Measurements from ENCODE around the gene MYH7. TPM values are rescaled to one million over a fixed set of nuclear protein-coding genes. Genes with fewer than 3 reads are reported as not detected.

MYH7 gene
- polyA plus RNA-seq, 1 of the 3 experiments (the other 2 are of a cell fraction), result not detected

- TF ChIP-seq RXRA (IDR thresholded peaks at IDR 0.05; ENCODE audit: borderline replicate concordance, low read depth), result no peak
- no peak for TF ChIP-seq FOXM1 (IDR thresholded peaks at IDR 0.05; ENCODE audit: low read depth)
- TF ChIP-seq, protein P1, sequence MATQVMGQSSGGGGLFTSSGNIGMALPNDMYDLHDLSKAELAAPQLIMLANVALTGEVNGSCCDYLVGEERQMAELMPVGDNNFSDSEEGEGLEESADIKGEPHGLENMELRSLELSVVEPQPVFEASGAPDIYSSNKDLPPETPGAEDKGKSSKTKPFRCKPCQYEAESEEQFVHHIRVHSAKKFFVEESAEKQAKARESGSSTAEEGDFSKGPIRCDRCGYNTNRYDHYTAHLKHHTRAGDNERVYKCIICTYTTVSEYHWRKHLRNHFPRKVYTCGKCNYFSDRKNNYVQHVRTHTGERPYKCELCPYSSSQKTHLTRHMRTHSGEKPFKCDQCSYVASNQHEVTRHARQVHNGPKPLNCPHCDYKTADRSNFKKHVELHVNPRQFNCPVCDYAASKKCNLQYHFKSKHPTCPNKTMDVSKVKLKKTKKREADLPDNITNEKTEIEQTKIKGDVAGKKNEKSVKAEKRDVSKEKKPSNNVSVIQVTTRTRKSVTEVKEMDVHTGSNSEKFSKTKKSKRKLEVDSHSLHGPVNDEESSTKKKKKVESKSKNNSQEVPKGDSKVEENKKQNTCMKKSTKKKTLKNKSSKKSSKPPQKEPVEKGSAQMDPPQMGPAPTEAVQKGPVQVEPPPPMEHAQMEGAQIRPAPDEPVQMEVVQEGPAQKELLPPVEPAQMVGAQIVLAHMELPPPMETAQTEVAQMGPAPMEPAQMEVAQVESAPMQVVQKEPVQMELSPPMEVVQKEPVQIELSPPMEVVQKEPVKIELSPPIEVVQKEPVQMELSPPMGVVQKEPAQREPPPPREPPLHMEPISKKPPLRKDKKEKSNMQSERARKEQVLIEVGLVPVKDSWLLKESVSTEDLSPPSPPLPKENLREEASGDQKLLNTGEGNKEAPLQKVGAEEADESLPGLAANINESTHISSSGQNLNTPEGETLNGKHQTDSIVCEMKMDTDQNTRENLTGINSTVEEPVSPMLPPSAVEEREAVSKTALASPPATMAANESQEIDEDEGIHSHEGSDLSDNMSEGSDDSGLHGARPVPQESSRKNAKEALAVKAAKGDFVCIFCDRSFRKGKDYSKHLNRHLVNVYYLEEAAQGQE (IDR thresholded peaks at IDR 0.05; ENCODE audit: low read depth, low read length), result no peak
- TF ChIP-seq TAF1 (IDR thresholded peaks at IDR 0.05; ENCODE audit: borderline replicate concordance, low read depth, low read length), result no peak
- TF ChIP-seq, protein P2, sequence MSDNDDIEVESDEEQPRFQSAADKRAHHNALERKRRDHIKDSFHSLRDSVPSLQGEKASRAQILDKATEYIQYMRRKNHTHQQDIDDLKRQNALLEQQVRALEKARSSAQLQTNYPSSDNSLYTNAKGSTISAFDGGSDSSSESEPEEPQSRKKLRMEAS (IDR thresholded peaks at IDR 0.05; ENCODE audit: low read depth), result no peak
- TF ChIP-seq, protein P3, sequence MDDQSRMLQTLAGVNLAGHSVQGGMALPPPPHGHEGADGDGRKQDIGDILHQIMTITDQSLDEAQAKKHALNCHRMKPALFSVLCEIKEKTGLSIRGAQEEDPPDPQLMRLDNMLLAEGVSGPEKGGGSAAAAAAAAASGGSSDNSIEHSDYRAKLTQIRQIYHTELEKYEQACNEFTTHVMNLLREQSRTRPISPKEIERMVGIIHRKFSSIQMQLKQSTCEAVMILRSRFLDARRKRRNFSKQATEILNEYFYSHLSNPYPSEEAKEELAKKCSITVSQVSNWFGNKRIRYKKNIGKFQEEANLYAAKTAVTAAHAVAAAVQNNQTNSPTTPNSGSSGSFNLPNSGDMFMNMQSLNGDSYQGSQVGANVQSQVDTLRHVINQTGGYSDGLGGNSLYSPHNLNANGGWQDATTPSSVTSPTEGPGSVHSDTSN (IDR thresholded peaks at IDR 0.05), result no peak
- TF ChIP-seq, protein P4, sequence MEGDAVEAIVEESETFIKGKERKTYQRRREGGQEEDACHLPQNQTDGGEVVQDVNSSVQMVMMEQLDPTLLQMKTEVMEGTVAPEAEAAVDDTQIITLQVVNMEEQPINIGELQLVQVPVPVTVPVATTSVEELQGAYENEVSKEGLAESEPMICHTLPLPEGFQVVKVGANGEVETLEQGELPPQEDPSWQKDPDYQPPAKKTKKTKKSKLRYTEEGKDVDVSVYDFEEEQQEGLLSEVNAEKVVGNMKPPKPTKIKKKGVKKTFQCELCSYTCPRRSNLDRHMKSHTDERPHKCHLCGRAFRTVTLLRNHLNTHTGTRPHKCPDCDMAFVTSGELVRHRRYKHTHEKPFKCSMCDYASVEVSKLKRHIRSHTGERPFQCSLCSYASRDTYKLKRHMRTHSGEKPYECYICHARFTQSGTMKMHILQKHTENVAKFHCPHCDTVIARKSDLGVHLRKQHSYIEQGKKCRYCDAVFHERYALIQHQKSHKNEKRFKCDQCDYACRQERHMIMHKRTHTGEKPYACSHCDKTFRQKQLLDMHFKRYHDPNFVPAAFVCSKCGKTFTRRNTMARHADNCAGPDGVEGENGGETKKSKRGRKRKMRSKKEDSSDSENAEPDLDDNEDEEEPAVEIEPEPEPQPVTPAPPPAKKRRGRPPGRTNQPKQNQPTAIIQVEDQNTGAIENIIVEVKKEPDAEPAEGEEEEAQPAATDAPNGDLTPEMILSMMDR (IDR thresholded peaks at IDR 0.05), result no peak
- no peak for TF ChIP-seq TEAD4 (IDR thresholded peaks at IDR 0.05; ENCODE audit: borderline replicate concordance, insufficient read depth)
- TF ChIP-seq YY1 (IDR thresholded peaks at IDR 0.05; ENCODE audit: low read depth), result no peak
- TF ChIP-seq EP300 (IDR thresholded peaks at IDR 0.05; ENCODE audit: borderline replicate concordance in 1 of 2, low read depth in 1 of 2, low read length in 1 of 2), result no peak
- TF ChIP-seq JUND (IDR thresholded peaks at IDR 0.05), result no peak
- no peak for TF ChIP-seq RCOR1 (IDR thresholded peaks at IDR 0.05; ENCODE audit: low read length)
- TF ChIP-seq SIN3A (IDR thresholded peaks at IDR 0.05; ENCODE audit: borderline replicate concordance, low read depth, low read length), result no peak
- no peak for TF ChIP-seq RFX5 (IDR thresholded peaks at IDR 0.05; ENCODE audit: low read length)
- no peak for TF ChIP-seq FOXJ3 (CRISPR knock-in tag; IDR thresholded peaks at IDR 0.05)
- no peak for TF ChIP-seq NFIC (IDR thresholded peaks at IDR 0.05; ENCODE audit: borderline replicate concordance)
- TF ChIP-seq, protein P5, sequence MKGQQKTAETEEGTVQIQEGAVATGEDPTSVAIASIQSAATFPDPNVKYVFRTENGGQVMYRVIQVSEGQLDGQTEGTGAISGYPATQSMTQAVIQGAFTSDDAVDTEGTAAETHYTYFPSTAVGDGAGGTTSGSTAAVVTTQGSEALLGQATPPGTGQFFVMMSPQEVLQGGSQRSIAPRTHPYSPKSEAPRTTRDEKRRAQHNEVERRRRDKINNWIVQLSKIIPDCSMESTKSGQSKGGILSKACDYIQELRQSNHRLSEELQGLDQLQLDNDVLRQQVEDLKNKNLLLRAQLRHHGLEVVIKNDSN (IDR thresholded peaks at IDR 0.05; ENCODE audit: borderline replicate concordance, low read depth), result no peak
- Histone ChIP-seq H3K27ac (ENCODE audit: low read depth in 2 of 2, low read length in 1 of 2) (no peak overlapping the region), H3K9me2 (no peaks in the 10 kb centered on the region), H3K9ac (no peak overlapping the region), H3K4me3 (ENCODE audit: low read depth in 2 of 2, low read length in 1 of 2) (no peak overlapping the region), H2AFZ (ENCODE audit: low read depth) (no peak overlapping the region), H3K9me3 (no peaks in the 10 kb centered on the region), H3K36me3 (replicated peaks in 1 of 2; ENCODE audit: control insufficient read depth in 1 of 2, insufficient read depth in 2 of 2, low read length in 1 of 2) (no peaks in the 10 kb centered on the region), H3K4me2 (no peak overlapping the region), H3F3A (replicated peaks; ENCODE audit: insufficient read depth) (no peaks in the 10 kb centered on the region), H4K20me1 (ENCODE audit: insufficient read depth) (no peaks in the 10 kb centered on the region), H3K27me3 (ENCODE audit: insufficient read depth) (peaks cover 35% of the 10 kb centered on the region), H3K4me1 (ENCODE audit: control insufficient read depth in 1 of 2, insufficient read depth in 2 of 2, low read depth in 1 of 2, low read length in 1 of 2) (peaks cover 0 to 3% of the 10 kb centered on the region in 2 experiments; a peak in 1 of 4 replicates), H3K79me2 (ENCODE audit: insufficient read depth) (no peaks in the 10 kb centered on the region)
- DNase-seq, result no peak
- CTCF ChIA-PET, result interaction anchor here (2.9 kb wide), 1 partner anchor 25 kb away, joined by 8 read pairs; no protein-coding TSS in a partner anchor
- POLR2A ChIA-PET, result interaction anchor here (0.6 kb wide), 1 partner anchor 20 kb away, joined by 3 read pairs; no protein-coding TSS in a partner anchor
- 60% methylated on average over 8 of the region's 14 CpGs for WGBS (ENCODE audit: low lambda C conversion rate)
Observed at GRCh38 chr14:23404331-23404900, 31.0 kb downstream of the MYH7 start.
